Activated CD4-positive, alpha-beta T cell treated with anti-CD3 and anti-CD28 coated beads, Interleukin-2, Interleukin-4, amounts not matched to agents 100 ng/mL and 50 ng/mL, durations not matched to agents 16 hours and 8 hours (primary cell): ENCODE results near the gene RPTOR.
"Not testable (repeated sequence)": the region's sequence is repeated elsewhere in the genome, so short reads cannot be mapped to it uniquely, and the experiment has no call there.

Experiments
- DNase-seq: peaks from one replicate; pipeline ENCODE4 v3.0.0-alpha.2; 2020; ENCODE audit warnings: low spot score

Gene RPTOR

DNA sequence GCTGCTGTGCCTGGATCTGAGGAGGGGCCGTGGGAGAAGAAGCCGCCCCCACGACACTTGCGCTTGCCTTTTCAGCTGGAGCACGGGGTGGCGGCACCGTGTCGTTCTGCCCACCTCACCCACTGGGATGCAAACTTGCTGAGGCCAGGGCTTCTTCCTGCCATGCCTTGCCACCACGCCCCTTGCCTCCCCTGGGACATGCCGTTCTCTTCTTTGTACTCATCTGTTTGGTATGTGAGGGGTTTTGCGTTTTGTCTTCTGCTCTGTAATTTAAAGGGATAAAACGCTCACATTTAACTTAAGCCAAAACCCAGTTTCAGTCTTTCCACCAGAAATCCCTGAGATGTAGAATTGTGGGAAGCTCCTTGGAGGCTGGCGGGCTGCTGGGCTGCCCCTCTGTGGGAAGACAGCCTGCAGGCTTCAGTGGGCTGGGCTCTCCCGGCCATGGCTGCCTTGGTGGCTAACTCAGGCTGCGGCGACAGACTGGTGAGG is 180.2 kb downstream of the RPTOR start:
- no peak for DNase-seq

- no peak for DNase-seq
Observed at GRCh38 chr17:80725517-80725916, 180.9 kb downstream of the RPTOR start.

- DNase-seq: no peak
Observed at GRCh38 chr17:80726558-80727408, 182.1 kb downstream of the RPTOR start.

DNA sequence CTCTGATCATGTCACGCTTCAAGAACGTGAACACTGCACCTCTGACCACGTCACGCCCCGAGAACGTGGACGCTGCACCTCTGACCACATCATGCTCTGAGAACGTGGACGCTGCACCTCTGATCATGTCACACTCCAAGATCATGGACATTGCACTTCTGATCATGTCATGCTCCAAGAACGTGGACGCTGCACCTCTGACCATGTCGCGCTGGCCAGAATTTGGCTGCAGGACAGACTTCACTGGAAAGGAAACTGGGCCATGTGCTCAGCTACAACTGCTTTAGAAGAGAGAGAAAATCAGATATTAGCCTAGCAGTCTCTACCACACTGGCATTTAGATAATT is 182.7 kb downstream of the RPTOR start:
- no peak for DNase-seq

- no peak for DNase-seq
Observed at GRCh38 chr17:80729016-80729415, 184.4 kb downstream of the RPTOR start.

DNA sequence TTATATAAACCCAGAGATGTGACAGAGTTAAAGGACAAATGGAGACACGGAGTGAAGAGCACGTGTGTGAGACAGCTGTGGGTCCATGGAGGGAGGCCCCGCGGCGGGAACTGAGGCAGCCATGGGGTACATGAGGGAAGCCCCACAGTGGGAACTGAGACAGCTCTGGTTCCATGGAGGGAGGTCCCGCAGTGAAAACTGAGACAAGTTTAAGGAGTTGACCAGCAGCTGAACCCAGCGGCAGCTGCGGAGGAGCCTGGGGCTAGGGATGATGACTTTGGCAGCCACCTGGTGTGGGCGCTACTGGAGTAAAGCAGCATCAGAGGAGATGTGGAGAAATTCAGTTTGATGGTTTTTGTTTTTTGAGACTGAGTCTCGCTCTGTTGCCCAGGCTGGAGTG is 185.1 kb downstream of the RPTOR start:
- DNase-seq: no peak

DNA sequence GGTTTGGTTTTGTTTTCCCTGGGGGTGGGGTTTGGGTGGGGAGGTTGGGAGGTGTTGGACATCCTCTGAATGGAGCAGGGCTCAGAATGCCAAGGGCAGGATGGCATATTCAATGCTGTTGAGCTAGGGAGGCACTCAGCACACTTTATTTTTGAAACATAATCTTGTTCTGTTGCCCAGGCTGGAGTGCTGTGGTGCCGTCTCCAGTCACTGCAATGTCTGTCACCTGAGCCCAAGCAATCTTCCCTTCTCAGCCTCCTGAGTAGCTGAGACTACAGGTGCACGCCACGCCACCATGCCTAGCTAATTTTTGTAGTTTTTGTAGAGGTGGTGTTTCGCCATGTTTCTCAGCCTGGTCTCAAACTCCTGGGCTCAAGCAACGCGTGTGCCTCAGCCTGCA is 186.1 kb downstream of the RPTOR start:
- no peak for DNase-seq

- no peak for DNase-seq
Observed at GRCh38 chr17:80731323-80731722, 186.7 kb downstream of the RPTOR start.

- no peak for DNase-seq
Observed at GRCh38 chr17:80732268-80732667, 187.6 kb downstream of the RPTOR start.

DNA sequence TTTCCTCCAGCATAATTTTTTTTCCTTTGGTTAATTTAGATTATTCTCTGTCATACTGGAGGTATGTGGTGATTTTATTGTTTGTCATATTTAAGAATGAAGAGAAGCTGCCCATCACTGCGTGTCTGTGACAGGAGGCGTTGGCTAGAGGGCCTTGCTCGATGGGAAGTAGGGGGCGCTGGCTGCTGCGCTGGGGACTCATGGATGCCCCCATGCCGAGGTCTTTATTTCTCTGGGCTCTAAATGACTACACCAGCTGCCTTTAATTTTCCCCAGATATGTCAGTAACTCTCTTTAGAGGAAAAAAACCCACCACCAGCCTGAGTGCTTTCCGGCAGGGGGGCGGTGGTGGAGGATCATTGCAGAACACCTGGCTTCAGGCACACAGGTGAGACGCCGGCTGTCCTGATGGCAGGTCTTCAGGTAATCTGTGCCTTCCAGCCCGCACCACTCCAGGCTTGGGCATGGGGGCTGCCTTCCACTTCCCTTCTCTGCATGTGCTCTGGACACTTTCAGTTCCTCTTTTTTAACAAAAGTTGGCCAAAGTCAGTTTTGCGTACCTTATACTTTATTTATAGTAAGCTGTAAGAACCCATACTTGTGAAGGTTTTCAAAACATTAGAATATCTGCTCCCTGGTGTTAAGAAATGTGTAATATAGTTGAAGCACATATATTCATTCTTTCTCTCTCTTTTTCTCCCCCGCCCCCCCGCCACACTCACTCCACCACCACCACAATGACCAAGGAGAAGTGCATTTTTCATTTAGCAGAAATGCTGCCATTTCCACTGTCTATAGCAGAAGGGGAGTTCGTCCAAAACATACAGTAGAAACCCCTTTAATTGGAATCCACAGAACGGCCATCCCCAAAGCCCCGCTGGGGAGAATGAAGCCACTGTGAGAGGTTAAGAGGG is 192.7 kb downstream of the RPTOR start:
- DNase-seq: no peak

- DNase-seq: no peak
Observed at GRCh38 chr17:80738020-80738808, 193.6 kb downstream of the RPTOR start.

GRCh38 chr17:80738987-80739730 is 194.5 kb downstream of the RPTOR start:
- DNase-seq: no peak

GRCh38 chr17:80740141-80740540 is 195.5 kb downstream of the RPTOR start:
- DNase-seq: no peak

GRCh38 chr17:80742091-80742490 is 197.5 kb downstream of the RPTOR start:
- DNase-seq: no peak

- no peak for DNase-seq
Observed at GRCh38 chr17:80742581-80743180, 198.0 kb downstream of the RPTOR start.

DNA sequence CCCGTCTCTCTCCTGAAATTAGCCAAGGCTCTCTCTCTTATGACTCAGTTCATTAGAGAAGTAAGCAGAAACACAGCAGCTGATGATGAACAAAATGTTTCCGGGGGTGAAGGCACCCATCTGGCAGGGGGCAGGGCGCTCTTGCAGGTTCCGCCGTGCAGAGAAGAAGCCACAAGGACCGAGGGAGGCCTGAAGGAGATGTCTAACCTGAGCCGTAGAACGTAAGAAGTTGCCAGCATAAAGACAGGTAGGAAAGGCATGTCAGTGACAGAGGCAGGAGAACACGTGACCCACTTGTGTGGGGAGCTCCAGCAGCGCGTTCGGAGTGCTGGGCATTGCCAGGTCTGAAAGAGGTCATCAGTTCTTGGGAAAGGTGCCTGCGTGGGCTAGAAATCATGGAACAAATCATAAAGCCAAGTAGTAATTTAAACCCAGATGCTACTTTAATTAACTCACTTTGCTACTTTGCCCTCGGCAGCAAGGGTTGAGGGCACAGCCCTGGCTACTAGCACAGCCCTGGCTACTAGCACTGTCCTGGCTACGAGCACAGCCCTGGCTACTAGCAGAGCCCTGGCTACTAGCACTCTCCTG is 198.6 kb downstream of the RPTOR start:
- no peak for DNase-seq

GRCh38 chr17:80743973-80744372 is 199.3 kb downstream of the RPTOR start:
- not testable (repeated sequence) for DNase-seq

DNA sequence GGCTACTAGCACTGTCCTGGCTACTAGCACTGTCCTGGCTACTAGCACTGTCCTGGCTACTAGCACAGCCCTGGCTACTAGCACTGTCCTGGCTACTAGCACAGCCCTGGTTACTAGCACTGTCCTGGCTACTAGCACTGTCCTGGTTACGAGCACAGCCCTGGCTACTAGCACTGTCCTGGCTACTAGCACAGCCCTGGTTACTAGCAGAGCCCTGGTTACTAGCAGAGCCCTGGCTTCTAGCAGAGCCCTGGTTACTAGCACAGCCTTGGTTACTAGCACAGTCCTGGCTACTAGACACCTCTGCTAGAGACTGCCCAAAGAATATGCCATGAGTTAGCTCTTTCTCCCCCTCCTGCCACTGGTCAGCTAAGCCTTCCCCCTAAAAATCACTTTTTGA is 200.1 kb downstream of the RPTOR start:
- DNase-seq: not testable (repeated sequence)

DNA sequence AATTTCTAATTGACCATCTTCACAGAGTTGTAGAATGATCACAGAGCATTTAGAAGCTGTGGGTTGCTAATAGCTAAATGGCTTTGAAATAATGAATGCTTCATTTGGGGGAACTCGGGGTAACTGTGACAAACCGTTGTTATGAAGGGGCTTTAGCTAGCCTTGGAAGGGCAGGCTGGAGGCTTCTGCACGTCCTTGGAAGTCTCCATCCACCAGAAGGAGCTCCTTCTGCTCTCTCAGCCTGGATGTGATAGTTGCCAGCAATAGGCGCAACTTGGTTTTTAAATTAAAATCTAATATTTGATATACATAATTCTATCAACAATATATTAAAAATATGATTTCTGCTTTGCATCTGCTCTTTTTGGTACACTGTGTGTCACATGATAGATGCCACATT is 200.5 kb downstream of the RPTOR start:
- no peak for DNase-seq

DNA sequence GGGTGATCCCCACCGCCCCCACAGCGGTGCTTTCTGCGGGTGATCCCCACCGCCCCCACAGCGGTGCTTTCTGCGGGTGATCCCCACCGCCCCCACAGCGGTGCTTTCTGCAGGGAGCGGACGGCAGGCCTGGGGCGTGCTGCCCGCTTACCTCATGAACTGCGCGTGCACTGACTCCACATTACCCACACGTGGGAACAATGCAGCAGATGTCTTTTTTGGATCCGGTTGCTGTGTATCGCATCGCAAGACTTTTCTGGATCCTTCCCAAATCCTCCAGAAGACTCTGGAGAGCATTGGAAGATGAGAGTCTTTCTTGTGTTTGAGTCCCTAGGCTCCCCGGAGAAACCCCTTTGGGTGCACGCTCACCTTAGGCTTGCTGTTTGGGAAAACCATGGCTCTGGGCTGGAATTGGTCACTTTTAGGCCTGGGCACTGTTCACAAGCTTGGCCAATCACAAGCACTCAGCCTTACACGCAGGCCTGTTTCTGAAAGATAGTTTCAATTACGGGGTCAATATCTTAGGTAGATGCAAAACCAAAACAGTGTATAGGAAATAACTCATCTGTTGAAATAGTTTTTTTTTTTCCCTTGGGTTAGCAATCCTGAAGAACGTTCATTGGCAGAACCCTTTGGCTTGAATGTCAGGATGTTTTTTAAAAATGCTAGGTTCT is 201.8 kb downstream of the RPTOR start:
- DNase-seq: no peak
